IPS-NIHi11 (cell line): ENCODE measurements around the gene C9orf153.
"Not testable (repeated sequence)": the region's sequence is repeated elsewhere in the genome, so short reads cannot be mapped to it uniquely, and the experiment has no call there.

ENCODE experiments used
- DNase-seq: peaks from one replicate; pipeline ENCODE4 v3.0.0; 2012; ENCODE audit warnings: mixed read lengths, low spot score

C9orf153 gene

GRCh38 chr9:86263876-86264275 lies 4.4 kb upstream of the C9orf153 start:
- DNase-seq, result no peak

DNA sequence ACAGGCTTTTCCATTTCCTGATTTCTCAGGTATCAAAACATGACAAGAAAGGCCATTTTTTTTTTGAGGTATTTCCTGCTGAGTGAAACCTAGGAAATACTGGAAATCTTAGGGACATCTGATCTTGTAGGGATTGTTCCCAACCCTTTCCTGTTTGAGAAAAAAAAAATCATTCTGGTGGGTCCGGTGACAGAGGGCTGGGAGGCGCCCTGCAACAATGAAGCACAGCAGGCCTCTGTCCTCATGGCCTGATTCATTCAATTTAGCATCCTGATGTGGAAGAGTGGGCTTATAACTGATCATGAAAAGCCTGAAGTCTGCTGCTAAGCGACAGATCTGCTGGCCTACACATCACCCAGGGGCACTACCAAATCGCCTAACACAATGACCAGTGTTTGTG lies 3.0 kb upstream of the C9orf153 start:
- DNase-seq, result no peak

DNA sequence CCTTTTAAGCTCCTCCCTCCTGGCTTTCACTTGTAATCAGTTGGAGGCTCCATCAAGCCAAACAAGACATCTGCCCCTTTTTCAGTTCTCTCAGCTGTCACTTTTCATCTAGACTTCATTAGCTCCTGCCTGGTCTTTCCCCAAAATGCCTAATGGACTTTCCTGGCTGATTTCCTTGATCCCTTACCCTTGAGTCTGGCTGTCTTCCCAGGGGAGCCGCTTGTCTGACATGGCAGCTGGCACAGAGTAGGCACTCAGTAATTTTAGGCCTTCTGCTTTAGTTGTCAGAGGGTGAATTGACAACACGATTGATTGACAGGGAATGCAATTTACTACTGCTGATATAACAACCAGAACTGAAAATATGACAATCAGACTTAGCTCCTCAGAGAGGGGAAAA lies 2.1 kb downstream of the C9orf153 start:
- DNase-seq, result no peak

- no peak for DNase-seq
These were observed 2.8 kb downstream of the C9orf153 start for GRCh38 chr9:86256653-86257052.

DNA sequence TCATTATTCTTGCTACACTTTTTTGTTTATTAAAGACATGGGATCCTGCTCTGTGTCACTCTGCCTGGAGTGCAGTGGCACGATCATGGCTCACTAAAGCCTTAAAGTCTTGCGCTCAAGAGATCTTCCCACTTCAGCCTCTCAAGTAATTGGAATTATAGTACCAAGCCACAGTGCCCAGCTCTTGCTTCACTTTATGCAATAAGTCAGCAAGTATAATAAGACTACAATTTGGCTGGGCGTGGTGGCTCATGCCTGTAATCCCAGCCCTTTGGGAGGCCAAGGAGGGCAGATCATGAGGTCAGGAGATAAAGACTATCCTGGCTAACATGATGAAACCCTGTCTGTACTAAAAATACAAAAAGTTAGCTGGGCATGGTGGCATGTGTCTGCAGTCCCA lies 5.9 kb downstream of the C9orf153 start:
- no peak for DNase-seq

DNA sequence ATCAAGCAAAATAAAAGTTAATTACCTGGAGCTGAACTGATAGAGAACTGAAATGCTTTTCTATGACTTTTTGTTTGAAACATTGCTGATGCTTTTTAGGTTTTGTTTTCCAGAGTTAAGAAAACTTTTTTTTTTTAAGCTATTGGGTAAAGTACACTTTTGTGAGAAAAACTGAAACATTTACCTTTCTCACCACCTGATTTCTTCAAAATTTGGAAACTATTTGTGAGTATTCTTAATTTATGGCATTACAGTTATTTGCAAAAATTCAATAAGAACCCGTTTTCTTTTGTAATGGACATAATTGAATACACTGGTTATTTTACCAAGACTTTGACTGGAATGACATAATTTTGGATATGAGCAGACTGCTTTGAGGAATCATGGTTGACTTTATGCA lies 6.6 kb downstream of the C9orf153 start:
- DNase-seq, result no peak

GRCh38 chr9:86250123-86250522 lies 9.3 kb downstream of the C9orf153 start:
- DNase-seq, result no peak

DNA sequence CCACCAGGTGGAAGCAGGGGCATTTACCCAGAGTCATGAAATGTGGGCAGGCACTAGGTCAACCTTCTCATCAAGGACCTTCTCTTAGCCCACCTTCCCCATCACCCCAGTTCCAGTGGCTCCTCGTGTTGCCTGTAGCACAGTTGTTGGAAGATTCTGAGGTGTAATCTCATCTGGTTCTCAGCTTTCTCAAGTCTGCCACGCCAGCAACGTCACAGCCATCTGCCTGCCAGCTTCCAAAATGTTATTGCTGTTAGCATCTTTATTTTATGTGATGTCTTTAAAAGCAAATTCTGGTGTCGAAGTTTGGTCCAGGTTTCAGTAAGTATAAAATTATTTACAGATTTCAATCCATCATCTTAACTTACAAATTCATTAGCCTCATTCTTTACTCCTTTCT lies 10.7 kb downstream of the C9orf153 start:
- no peak for DNase-seq

DNA sequence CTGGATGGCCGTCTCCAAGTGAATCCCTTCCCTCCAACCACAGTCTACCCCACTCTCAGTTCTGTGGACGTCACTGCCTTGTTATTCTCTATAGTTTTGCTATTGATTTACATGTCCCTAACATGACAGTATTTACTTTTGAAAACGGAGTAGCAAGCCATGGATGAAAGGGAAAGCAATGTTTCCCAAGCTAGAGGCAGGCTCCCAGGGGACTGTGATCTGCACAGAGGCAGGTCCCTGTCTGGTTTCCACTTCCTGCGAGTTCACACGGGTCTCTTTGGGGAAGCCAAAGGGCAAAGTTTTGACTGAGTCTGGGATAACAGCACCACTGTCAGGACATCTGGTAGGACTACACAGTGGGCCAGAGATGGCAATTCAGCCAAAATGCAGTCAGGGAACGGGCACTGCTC lies 12.7 kb downstream of the C9orf153 start:
- peak; percentile 28 for DNase-seq

- no peak for DNase-seq
These were observed 17.4 kb downstream of the C9orf153 start for GRCh38 chr9:86242071-86242470.

DNA sequence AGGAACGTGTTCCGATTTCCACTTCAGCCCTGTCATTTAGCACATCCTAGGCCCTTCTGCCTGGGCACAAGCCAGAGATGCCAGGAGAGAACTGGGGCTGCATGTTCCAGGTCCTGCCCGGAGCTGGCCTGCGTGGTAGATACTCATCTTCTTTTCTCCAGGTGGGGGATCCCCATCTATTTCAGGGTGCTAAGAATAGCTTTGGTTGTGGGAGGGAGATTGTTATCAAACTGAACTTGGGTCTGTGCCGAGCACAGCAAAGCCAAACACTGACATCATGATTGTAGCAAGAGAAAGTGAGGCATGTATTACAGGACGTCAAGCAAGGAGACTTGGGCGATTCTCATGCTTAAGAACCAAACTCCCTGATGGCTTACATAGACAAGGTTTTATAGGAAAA lies 18.2 kb downstream of the C9orf153 start:
- no peak for DNase-seq

DNA sequence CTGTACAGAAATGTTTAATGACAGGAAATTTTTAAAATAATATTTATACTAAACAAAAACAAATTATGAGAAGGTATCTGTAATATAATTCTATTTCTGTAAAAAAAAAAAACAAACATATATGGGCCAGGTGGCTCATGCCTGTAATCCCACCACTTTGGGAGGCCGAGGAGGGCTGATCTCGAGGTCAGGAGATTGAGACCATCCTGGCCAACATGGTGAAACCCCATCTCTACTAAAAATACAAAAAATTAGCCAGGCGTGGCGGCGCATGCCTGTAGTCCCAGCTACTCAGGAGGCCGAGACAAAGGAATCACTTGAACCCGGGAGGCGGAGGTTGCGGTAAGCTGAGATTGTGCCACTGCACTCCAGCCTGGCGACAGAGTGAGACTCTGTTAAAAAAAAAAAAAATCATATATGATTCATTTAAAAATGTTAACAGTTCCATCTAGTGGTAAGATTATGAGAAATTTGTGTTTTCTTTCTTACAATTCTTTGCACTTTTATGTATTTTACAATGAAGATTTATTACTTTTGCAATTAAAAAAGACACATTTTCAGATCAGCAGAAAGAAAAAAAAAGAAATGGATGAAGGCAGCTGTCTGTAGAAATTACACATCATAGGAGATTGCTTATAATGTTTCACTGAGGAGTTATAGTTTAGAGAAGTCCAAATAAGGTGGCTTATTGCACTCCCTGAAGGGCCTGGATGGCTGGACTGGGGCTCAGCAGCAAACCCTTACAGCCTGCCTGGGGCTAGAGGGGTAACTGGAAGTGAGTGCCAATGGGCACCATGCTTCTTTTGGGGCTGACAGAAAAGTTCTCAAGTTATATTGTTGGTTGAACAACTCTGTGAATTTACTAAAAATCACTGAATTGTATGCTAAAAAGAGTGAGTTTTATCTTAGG lies 20.3 kb downstream of the C9orf153 start:
- DNase-seq, result no peak

- DNase-seq, result no peak
These were observed 28.6 kb downstream of the C9orf153 start for GRCh38 chr9:86230858-86231257.

- DNase-seq, result no peak
These were observed 36.8 kb downstream of the C9orf153 start for GRCh38 chr9:86222667-86223066.

- no peak for DNase-seq
These were observed 39.9 kb downstream of the C9orf153 start for GRCh38 chr9:86219606-86220005.

DNA sequence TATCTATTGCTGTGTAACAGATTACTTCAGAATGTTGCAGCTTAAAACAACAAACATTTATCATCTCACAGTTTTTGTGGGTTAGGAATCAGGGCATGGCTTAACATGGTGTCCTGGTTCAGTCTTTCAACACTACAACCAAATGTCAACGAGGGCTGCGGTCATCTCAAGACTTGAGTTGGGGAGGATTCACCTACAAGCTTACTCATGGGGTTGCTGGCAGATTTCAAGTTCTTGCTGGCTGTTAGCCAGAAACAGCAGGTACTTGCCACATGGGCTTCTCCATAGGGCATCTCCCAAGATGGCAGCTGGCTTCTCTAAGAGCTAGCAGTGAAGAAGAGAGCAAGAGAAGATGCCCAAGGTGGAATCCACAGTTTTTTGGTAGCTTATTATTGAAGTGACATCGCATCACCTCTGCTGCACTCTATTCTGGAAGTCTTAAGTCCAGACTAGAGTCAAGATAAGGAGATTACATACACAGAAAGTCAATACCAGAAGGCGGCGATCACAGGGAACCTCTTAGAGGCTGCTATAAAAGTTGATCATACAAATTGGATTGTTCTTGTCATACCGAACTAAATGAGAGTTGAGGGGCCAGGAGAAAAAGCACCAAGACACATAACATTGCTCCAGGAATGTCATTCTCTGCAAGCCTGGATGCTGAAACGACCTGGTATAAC lies 42.2 kb downstream of the C9orf153 start:
- no peak for DNase-seq

- DNase-seq, result no peak
These were observed 52.3 kb downstream of the C9orf153 start for GRCh38 chr9:86207193-86207592.

GRCh38 chr9:86202338-86202882 lies 57.0 kb downstream of the C9orf153 start:
- DNase-seq, result peak; percentile 73

GRCh38 chr9:86201474-86202337 lies 57.8 kb downstream of the C9orf153 start:
- no peak for DNase-seq

DNA sequence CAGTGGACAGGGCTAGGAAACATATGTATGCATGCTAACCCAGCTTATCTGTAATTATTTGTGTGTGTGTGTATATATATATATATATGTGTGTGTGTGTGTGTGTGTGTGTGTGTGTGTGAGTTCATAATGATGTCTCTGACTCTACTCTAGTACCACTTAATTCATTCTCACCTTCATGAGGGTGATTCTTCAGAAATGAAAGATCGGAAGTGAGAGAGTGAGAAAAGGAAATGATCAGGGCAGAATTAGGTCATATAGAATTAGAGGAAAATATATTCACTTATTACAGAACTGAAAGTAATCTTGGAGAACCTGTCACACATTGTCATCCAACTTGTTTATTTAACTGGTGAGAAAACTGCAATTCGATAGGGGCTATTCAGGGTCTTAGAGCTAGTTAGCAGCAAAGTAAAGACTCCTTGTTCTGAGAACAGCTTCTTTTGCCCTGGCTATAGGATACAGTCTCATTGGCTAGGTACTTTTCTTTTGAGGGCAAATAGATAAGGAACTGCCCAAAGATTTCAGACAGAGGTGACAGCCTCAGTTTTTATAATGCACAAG lies 58.8 kb downstream of the C9orf153 start:
- no peak for DNase-seq

GRCh38 chr9:86193088-86193487 lies 66.4 kb downstream of the C9orf153 start:
- no peak for DNase-seq

GRCh38 chr9:86190700-86191099 lies 68.8 kb downstream of the C9orf153 start:
- not testable (repeated sequence) for DNase-seq
